H1 (cell line): ENCODE data around the gene H2BK1. TPM values are rescaled to one million over a fixed set of nuclear protein-coding genes. Genes with fewer than 3 reads are reported as not detected.

Experiments
- CTCF ChIA-PET: fragments of 300-600 bp; sonication (Branson Sonifier 250); formaldehyde crosslinking; loops from one replicate; lab custom pipeline; 2021; ENCODE audit not compliant: partially characterized antibody; lab: Charles Lee
- POLR2A ChIA-PET: fragments of 300-600 bp; sonication (Branson Sonifier 250); formaldehyde crosslinking; loops from one replicate; lab custom pipeline; 2021; ENCODE audit warnings: inconsistent platforms; ENCODE audit not compliant: partially characterized antibody; lab: Charles Lee
- DNase-seq, 2 experiments: peaks; one replicate each; pipeline versions ENCODE4 v3.0.0 to v3.0.0-alpha.2; 2010 to 2022; ENCODE audit warnings: low spot score in 2 of 2, low read depth in 1 of 2, mixed read lengths in 1 of 2
- FAIRE-seq: peaks from 2 replicates; lab custom pipeline; 2011; peaks lifted over from hg19 to GRCh38; lab: Jason Lieb, UNC
- H2AFZ ChIP-seq: 2 replicates; pipeline ENCODE4 v1.8.1; 2012; ENCODE audit warnings: low read length, inconsistent platforms
- H2AK5ac ChIP-seq: 2 replicates; pipeline ENCODE4 v1.6.1; 2013; ENCODE audit warnings: low read depth, low read length
- H2BK120ac ChIP-seq: replicated peaks from 2 replicates; pipeline ENCODE3; 2013; ENCODE audit warnings: low read depth, low read length, inconsistent platforms
- H2BK12ac ChIP-seq: 2 replicates; pipeline ENCODE4 v1.6.1; 2013; ENCODE audit warnings: low read depth, low read length
- H2BK15ac ChIP-seq: 2 replicates; pipeline ENCODE4 v1.6.1; 2013; ENCODE audit warnings: low read length
- H2BK20ac ChIP-seq: 2 replicates; pipeline ENCODE4 v1.6.1; 2013; ENCODE audit warnings: low read length
- H2BK5ac ChIP-seq: 2 replicates; pipeline ENCODE4 v1.6.1; 2013; ENCODE audit warnings: low read depth, low read length
- H3K14ac ChIP-seq: 2 replicates; pipeline ENCODE4 v1.6.1; 2013; ENCODE audit warnings: inconsistent platforms; ENCODE audit not compliant: insufficient read length
- H3K18ac ChIP-seq: 2 replicates; pipeline ENCODE4 v1.6.1; 2013; ENCODE audit warnings: low read length; ENCODE audit errors: extremely low read depth
- H3K23ac ChIP-seq: 2 replicates; pipeline ENCODE4 v1.6.1; 2013; ENCODE audit warnings: inconsistent platforms; ENCODE audit not compliant: insufficient read length
- H3K23me2 ChIP-seq: 2 replicates; pipeline ENCODE4 v1.6.1; 2013; ENCODE audit warnings: low read depth, low read length
- H3K27ac ChIP-seq: 2 replicates; pipeline ENCODE4 v1.6.1; 2011; ENCODE audit warnings: low read depth, low read length, inconsistent platforms
- H3K27me3 ChIP-seq, 4 experiments: replicated peaks in 1 of 4; 1 replicate in 1 of 4; 2 replicates in 3 of 4; pipeline versions ENCODE4 v1.6.1 to v1.8.1; 2011 to 2013; ENCODE audit warnings: low read length in 3 of 4, mild to moderate bottlenecking in 3 of 4, inconsistent platforms in 2 of 4, mixed read lengths in 2 of 4, moderate library complexity in 1 of 4; ENCODE audit not compliant: control insufficient read depth in 3 of 4, insufficient read depth in 3 of 4; ENCODE audit errors: extremely low read depth in 1 of 4
- H3K36me3 ChIP-seq, 4 experiments: 2 replicates each; pipeline versions ENCODE4 v1.6.1 to v1.8.1; 2011 to 2013; ENCODE audit warnings: mild to moderate bottlenecking in 4 of 4, low read length in 3 of 4, moderate library complexity in 2 of 4, control low read depth in 1 of 4, inconsistent platforms in 1 of 4; ENCODE audit not compliant: insufficient read depth in 4 of 4, control insufficient read depth in 2 of 4
- H3K4ac ChIP-seq: replicated peaks from 2 replicates; pipeline ENCODE3; 2013; ENCODE audit warnings: low read length, low read depth, mixed read lengths, inconsistent platforms; ENCODE audit not compliant: insufficient read length
- H3K4me1 ChIP-seq, 4 experiments: replicated peaks in 1 of 4; 1 replicate in 1 of 4; 2 replicates in 3 of 4; pipeline versions ENCODE4 v1.6.1 to v1.8.1; 2011 to 2013; ENCODE audit warnings: low read length in 3 of 4, inconsistent platforms in 2 of 4, mixed read lengths in 1 of 4; ENCODE audit not compliant: insufficient read depth in 4 of 4, control insufficient read depth in 3 of 4
- H3K4me2 ChIP-seq, 2 experiments: 2 replicates each; pipeline versions ENCODE4 v1.6.1 to v1.8.1; 2011 to 2013; ENCODE audit warnings: low read depth in 2 of 2, low read length in 2 of 2, control low read depth in 1 of 2, inconsistent platforms in 1 of 2, mild to moderate bottlenecking in 1 of 2; ENCODE audit not compliant: insufficient read depth in 1 of 2
- H3K4me3 ChIP-seq, 4 experiments: fragments of 200-600, 300-600 bp in 1 of 4; sonication (generic), shearing (Covaris generic), sonication (Bioruptor Twin) in 1 of 4; 2 replicates each; pipeline versions ENCODE4 v1.5.1 to v1.8.1; 2011 to 2016; ENCODE audit warnings: low read length in 4 of 4, low read depth in 3 of 4, control low read depth in 2 of 4, inconsistent platforms in 2 of 4, mild to moderate bottlenecking in 2 of 4, mixed read lengths in 1 of 4, moderate library complexity in 1 of 4; ENCODE audit not compliant: insufficient read depth in 2 of 4; ENCODE audit errors: extremely low read depth in 1 of 4
- H3K56ac ChIP-seq: replicated peaks from 2 replicates; pipeline ENCODE3; 2013; ENCODE audit warnings: low read depth, mild to moderate bottlenecking, mixed read lengths, low read length, inconsistent platforms; ENCODE audit not compliant: insufficient read length
- H3K79me1 ChIP-seq: 2 replicates; pipeline ENCODE4 v1.6.1; 2013; ENCODE audit warnings: low read depth, low read length, control low read depth
- H3K79me2 ChIP-seq, 2 experiments: 2 replicates each; pipeline versions ENCODE4 v1.6.1 to v1.8.1; 2012 to 2013; ENCODE audit warnings: low read length in 2 of 2, mild to moderate bottlenecking in 2 of 2, inconsistent platforms in 1 of 2; ENCODE audit not compliant: insufficient read depth in 2 of 2, control insufficient read depth in 1 of 2
- H3K9ac ChIP-seq, 4 experiments: replicated peaks in 1 of 4; 1 replicate in 1 of 4; 2 replicates in 3 of 4; pipeline versions ENCODE4 v1.6.1 to v1.8.1; 2011 to 2013; ENCODE audit warnings: low read depth in 3 of 4, low read length in 3 of 4, control low read depth in 2 of 4, mild to moderate bottlenecking in 2 of 4, moderate library complexity in 2 of 4, inconsistent platforms in 1 of 4; ENCODE audit errors: extremely low read depth in 1 of 4
- H3K9me3 ChIP-seq, 2 experiments: 2 replicates each; pipeline versions ENCODE4 v1.6.1 to v1.8.1; 2012 to 2013; ENCODE audit warnings: mild to moderate bottlenecking in 2 of 2, moderate library complexity in 2 of 2, control low read depth in 1 of 2, inconsistent platforms in 1 of 2, low read depth in 1 of 2, low read length in 1 of 2, mixed read lengths in 1 of 2; ENCODE audit not compliant: insufficient read depth in 2 of 2
- H4K20me1 ChIP-seq, 2 experiments: replicated peaks in 1 of 2; 2 replicates each; pipeline versions ENCODE3 to v1.8.1; 2011 to 2013; ENCODE audit warnings: inconsistent platforms in 2 of 2, low read length in 2 of 2, mild to moderate bottlenecking in 1 of 2; ENCODE audit not compliant: insufficient read depth in 2 of 2, control insufficient read depth in 1 of 2
- H4K5ac ChIP-seq: 2 replicates; pipeline ENCODE4 v1.6.1; 2013; ENCODE audit warnings: low read length, low read depth, mixed read lengths, inconsistent platforms; ENCODE audit not compliant: insufficient read length
- H4K8ac ChIP-seq: 2 replicates; pipeline ENCODE4 v1.8.0; 2013; ENCODE audit warnings: mild to moderate bottlenecking, moderate library complexity, low read length, inconsistent platforms; ENCODE audit not compliant: insufficient read depth; ENCODE audit errors: extremely low read depth
- H4K91ac ChIP-seq: replicated peaks from 2 replicates; pipeline ENCODE3; 2013; ENCODE audit warnings: low read length, mixed read lengths, inconsistent platforms; ENCODE audit not compliant: insufficient read length
- EGR1 ChIP-seq: IDR thresholded peaks from 2 replicates; pipeline ENCODE4 v1.6.1; 2011; ENCODE audit warnings: low read depth, low read length, borderline replicate concordance
- FOSL1 ChIP-seq: IDR thresholded peaks from 2 replicates; pipeline ENCODE4 v1.6.1; 2011; ENCODE audit warnings: mild to moderate bottlenecking, low read depth, low read length, moderate library complexity; ENCODE audit not compliant: insufficient read depth
- RFX5 ChIP-seq: IDR thresholded peaks from 2 replicates; pipeline ENCODE4 v1.6.1; 2011; ENCODE audit warnings: low read depth, low read length, improper control_type of control experiment, borderline replicate concordance
- RXRA ChIP-seq: IDR thresholded peaks from 2 replicates; pipeline ENCODE4 v1.6.1; 2011; ENCODE audit warnings: low read depth, mild to moderate bottlenecking, low read length, moderate library complexity; ENCODE audit not compliant: insufficient read depth
- WGBS, 2 experiments: shearing (Covaris generic) in 1 of 2; methylation state at CpG; one replicate each; pipeline versions ENCODE4 v1.1.6 to v1.1.7; 2013 to 2015; ENCODE audit warnings: low lambda C conversion rate in 2 of 2, mixed read lengths in 2 of 2, inconsistent platforms in 1 of 2, low coverage in 1 of 2, missing lambda C conversion rate in 1 of 2; ENCODE audit not compliant: insufficient replicate concordance in 2 of 2, insufficient coverage in 1 of 2, insufficient read length in 1 of 2; ENCODE audit errors: extremely low coverage in 1 of 2, missing lambda C conversion rate in 1 of 2; 5-methylcytosine and 5-hydroxymethylcytosine counted together
- polyA plus RNA-seq, 7 experiments: library from polyadenylated mRNA; depleted of rRNA in 3 of 7; stranded (reverse) in 5 of 7; unstranded in 2 of 7; fragments of >200 nt in 5 of 7; fragments of 200-250 nt in 2 of 7; gene quantifications; 1 replicate in 5 of 7; 2 replicates in 1 of 7; 4 replicates in 1 of 7; pipeline versions ENCODE4 v1.2.1 to v1.2.3, GENCODE V29; 2011 to 2013; ENCODE audit warnings: missing spikeins in 2 of 7, mixed read lengths in 2 of 7
- total RNA-seq: library from RNA; stranded (reverse); fragmentation: NEBNext Ultra II Directional; extraction: Animal tissue kit (Norgen Biotek cat#: 25700); gene quantifications from 2 replicates; pipeline ENCODE4 v1.2.1, GENCODE V29; 2021

H2BK1 gene
- total and polyA plus RNA-seq, 2 of the 8 experiments (the other 6 are each of a cell fraction or from before 2014, with no cell fraction given) = not detected

- FAIRE-seq (no peak), DNase-seq (no peak)
- H2BK120ac ChIP-seq = no peak overlapping the region
- peaks cover 0 to 2% (median under 1%) of the 10 kb centered on the region in 4 experiments; a peak in 4 of 7 replicates for H3K4me1 ChIP-seq
- H2AFZ ChIP-seq = no peak overlapping the region
- no peaks in the 10 kb centered on the region for H3K79me1 ChIP-seq
- peaks cover 31 to 69% (median 56%) of the 10 kb centered on the region in 4 experiments for H3K36me3 ChIP-seq
- no peak overlapping the region for H2AK5ac ChIP-seq
- no peaks in the 10 kb centered on the region for H3K23me2 ChIP-seq
- H3K79me2 ChIP-seq = no peaks in the 10 kb centered on the region
- POLR2A ChIA-PET = interaction anchor here (5.7 kb wide), 1 partner anchor 11 kb away, joined by 36 read pairs; the partner anchor contains the start of gene ABCF2
- H3K9ac ChIP-seq = no peak overlapping the region; a peak in 1 of 7 replicates
- H4K20me1 ChIP-seq = peaks cover 5 to 6% of the 10 kb centered on the region in 2 experiments
- H4K5ac ChIP-seq = no peak overlapping the region
- H3K14ac ChIP-seq = no peak overlapping the region
- no peak overlapping the region for H3K4me2 ChIP-seq
- no peak overlapping the region for H2BK15ac ChIP-seq
- H3K4me3 ChIP-seq = no peak overlapping the region
- H2BK20ac ChIP-seq = no peak overlapping the region
- no peak overlapping the region for H4K8ac ChIP-seq
- H3K9me3 ChIP-seq = no peaks in the 10 kb centered on the region
- no peak for TF ChIP-seq FOSL1
- no peak for TF ChIP-seq RFX5
- no peak for TF ChIP-seq RXRA
- no peak for TF ChIP-seq EGR1
- no peaks in the 10 kb centered on the region for H3K27me3 ChIP-seq
- WGBS, 2 experiments = 94% methylated on average over 5 of the region's 5 CpGs; no CpG with 5 or more reads in 1 of the 2 experiments
- no peak overlapping the region for H3K27ac ChIP-seq
- no peak overlapping the region for H2BK12ac ChIP-seq
- no peak overlapping the region for H2BK5ac ChIP-seq
- no peak overlapping the region for H4K91ac ChIP-seq
- H3K18ac ChIP-seq = no peak overlapping the region
- CTCF ChIA-PET = interaction anchor here (1.6 to 2.3 kb wide), 2 partner anchors 28 to 95 kb away, joined by 4 to 7 read pairs; no protein-coding TSS in a partner anchor
- H3K56ac ChIP-seq = no peak overlapping the region
- no peak overlapping the region for H3K4ac ChIP-seq
- H3K23ac ChIP-seq = no peak overlapping the region
These were observed 5.1 kb upstream of the H2BK1 start for GRCh38 chr7:151215396-151215795.
